Measurements from ENCODE around the gene VPS13D.

VPS13D gene

DNA sequence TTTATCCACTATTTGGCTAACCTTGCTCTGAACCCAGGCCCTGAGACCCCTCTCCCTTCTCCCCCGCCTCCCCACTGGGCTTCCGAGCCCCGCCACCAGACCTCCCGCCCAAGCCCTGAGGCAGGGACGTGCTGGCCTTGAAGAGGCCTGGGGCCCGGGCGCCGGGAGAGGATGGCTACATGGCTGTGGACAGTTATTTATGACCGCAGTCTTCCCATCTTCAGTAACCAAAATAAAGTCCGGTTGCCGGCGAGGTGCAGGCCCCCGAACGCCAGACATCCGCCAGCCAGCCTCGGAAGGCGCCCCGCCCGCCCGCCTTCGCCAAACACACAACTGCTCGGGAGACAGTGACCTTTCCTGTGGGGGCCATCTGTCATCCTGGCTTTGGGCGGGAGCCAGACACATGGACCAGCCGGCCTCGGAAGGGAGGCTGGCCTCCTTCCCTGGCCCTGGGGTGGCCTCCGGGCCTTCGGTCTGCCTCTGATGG is 319.2 kb downstream of the VPS13D start:
- DNase-seq (ENCODE audit: extremely low spot score) = no peak
- TF ChIP-seq, protein P1, sequence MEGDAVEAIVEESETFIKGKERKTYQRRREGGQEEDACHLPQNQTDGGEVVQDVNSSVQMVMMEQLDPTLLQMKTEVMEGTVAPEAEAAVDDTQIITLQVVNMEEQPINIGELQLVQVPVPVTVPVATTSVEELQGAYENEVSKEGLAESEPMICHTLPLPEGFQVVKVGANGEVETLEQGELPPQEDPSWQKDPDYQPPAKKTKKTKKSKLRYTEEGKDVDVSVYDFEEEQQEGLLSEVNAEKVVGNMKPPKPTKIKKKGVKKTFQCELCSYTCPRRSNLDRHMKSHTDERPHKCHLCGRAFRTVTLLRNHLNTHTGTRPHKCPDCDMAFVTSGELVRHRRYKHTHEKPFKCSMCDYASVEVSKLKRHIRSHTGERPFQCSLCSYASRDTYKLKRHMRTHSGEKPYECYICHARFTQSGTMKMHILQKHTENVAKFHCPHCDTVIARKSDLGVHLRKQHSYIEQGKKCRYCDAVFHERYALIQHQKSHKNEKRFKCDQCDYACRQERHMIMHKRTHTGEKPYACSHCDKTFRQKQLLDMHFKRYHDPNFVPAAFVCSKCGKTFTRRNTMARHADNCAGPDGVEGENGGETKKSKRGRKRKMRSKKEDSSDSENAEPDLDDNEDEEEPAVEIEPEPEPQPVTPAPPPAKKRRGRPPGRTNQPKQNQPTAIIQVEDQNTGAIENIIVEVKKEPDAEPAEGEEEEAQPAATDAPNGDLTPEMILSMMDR (IDR thresholded peaks at IDR 0.05; ENCODE audit: control extremely low read depth, extremely low read depth, low read depth, missing control alignments) = no peak
- ChIA-PET POLR2A (no interaction called here), CTCF (no interaction called here)

DNA sequence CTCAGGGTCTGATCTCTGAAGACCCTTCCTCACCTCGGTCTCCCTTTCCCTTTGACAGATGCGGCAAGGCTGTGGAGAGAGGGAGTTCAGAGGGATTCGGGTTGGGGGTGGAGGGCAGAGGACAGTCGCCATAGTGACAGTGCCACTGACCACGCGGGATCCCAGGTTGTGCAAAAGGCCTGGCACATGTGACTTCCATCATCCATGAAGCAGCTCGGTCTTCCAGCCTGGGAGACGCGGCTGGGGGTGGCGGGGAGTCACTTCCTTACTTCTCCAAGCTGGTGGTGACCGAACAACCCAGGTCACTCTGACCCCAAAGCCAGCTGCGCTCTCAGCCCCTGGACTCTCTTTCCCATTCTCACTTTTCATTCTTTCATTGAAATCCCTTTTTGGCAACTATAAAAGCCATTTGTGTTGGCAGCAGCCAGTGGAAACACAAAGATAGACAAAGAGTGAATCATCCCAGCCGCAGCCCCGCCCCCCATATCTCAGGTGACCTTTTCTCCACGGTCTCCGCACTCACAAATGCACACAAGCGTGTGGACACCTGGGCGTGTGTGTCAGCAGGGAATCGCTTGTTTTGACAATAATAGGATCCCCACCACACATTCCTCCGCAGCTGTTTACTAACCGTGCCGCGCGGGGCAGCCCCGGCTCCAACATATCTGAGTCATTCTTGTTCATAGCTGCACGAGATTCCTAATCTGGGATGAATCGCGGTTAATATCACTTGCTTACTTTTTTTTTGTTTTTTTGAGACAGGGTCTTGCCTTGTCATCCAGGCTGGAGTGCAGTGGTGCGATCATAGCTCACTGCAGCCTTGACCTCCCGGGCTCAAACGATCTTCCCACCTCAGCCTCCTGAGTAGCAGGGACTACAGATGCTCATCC is 319.9 kb downstream of the VPS13D start:
- no peak for DNase-seq (ENCODE audit: extremely low spot score)
- TF ChIP-seq, protein P1 (IDR thresholded peaks at IDR 0.05; ENCODE audit: control extremely low read depth, extremely low read depth, low read depth, missing control alignments) = no peak
- POLR2A ChIA-PET = no interaction called here
- CTCF ChIA-PET = no interaction called here

DNA sequence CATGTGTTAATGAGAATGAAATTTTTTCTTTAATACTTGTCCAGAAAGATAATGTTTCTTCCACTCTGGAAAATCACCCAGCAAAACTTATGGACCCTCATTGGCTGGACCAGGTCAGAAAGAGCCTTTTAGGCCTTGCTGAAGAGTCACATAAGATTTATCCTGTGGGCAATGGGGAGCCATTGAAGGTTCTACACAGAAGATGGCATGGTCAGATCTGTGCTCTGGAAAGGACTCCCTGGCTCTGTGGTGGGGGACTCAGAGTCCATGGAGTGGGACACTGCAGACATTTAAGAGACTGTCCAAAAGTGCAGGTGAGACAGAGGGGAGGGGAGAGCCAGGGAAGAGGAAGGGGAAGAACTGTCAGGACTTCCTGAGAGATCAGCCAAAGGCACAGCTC is 321.8 kb downstream of the VPS13D start:
- POLR2A ChIA-PET = no interaction called here

DNA sequence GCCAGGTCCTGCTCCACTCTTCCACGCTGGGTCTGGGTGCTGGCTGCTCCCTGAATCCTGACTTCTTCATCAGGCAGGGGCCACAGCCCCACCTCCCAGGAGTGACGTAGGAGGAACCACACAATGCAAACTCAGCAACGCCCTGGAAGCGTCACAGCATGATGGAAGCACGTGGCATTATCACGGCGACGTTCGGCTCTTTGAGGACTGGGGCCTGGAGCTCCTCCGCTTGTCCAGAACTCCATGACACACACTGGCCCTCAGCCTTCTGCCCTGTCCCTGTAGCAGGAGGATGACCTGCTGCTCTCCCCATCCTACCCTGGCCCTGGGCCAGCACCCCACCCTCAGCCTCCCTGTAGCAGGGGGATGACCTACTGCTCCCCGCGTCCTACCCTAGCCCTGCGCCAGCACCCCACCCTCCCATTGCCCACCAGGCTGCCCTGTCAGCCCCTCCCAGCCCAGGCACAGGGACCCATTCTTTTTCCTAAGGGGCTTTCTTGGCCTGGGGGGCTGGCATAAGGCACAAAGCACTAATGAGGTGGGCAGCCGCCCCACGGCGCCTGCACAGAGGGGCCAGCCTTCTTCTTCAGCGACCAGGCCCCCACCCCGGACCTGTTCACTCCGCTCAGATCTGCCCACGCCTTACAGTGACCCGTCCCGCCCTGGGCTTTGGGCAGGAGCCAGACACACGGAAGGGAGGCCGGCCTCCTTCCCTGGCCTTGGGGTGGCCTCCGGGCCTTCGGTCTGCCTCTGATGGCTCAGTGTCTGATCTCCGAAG is 322.5 kb downstream of the VPS13D start:
- DNase-seq (ENCODE audit: extremely low spot score) = no peak
- TF ChIP-seq, protein P1 (IDR thresholded peaks at IDR 0.05; ENCODE audit: control extremely low read depth, extremely low read depth, low read depth, missing control alignments) = no peak
- ChIA-PET POLR2A (no interaction called here), CTCF (no interaction called here)

More for the DNA sequence above, 321.8 kb downstream of the VPS13D start:
- DNase-seq (ENCODE audit: extremely low spot score) = no peak
- TF ChIP-seq, protein P1 (IDR thresholded peaks at IDR 0.05; ENCODE audit: control extremely low read depth, extremely low read depth, low read depth, missing control alignments) = no peak
- CTCF ChIA-PET = no interaction called here

DNA sequence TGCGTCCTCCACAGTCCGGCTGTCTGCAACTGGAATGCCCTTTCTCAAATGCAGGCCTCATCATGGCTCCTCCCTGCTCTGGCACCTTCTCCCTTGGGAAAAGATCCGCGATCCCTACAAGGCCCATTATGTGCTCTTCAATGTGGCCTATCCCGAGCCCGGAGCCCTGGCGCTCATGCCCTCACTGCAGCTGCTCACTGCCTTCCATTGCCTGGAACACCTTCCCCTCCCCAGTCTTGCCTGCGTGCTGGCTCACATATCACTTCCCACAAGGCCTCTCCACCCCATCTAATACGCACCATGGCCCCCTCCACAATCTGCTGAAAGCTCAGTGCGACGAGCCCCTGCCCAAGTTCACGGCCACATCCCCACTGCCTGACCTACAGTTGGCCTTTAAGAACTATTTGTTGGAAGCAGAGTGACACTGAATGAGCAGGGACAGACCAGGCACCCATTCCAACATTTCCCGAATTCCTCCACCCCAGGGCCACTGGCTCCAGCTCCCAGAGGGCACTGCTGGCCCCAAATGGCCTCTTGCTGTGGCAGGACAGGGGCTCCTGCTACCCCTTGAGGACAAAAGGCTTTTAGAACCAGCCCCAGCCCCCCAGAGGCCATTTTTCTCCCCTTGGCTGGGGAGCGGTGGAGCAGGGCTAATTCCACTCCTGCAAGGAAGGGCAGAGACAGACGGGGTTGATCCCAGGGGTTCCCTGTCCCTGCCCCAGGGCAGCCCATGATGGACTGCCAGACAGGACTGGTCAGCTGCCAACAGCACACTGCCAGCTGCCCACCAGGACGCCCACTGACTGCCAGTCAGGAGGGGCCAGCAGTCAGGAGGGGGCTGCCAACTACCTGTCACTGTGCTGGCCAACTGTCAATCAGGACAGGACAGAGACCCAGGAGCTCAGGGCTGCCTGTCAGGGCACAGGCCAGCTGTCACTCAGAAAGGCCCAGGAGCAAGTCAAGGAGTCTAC is 323.4 kb downstream of the VPS13D start:
- TF ChIP-seq, protein P1 (IDR thresholded peaks at IDR 0.05; ENCODE audit: control extremely low read depth, extremely low read depth, low read depth, missing control alignments) = no peak
- CTCF ChIA-PET = no interaction called here
- POLR2A ChIA-PET = no interaction called here
- no peak for DNase-seq (ENCODE audit: extremely low spot score)

DNA sequence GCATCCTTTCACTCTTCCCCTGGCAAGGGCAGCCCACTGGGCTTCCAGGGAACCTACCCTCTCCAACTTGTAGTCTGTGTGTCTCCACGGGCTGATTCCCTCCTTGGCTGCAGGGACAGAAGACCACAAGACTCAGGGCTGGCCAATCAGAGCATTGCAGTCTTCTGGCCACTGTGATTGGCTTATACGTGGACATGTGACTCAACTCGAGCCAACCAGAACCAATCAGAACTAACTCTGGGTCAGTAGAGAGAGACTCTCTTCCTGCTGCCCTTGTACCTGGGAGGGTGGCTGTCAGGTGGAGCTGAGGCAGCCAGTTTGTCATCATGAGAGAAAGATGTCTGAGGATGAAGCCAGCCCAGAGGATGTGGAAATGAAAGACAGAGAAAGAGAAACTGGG is 324.1 kb downstream of the VPS13D start:
- ChIA-PET CTCF (no interaction called here), POLR2A (no interaction called here)
- TF ChIP-seq, protein P1 (IDR thresholded peaks at IDR 0.05; ENCODE audit: control extremely low read depth, extremely low read depth, low read depth, missing control alignments) = no peak
- no peak for DNase-seq (ENCODE audit: extremely low spot score)
